Endodermal cell (in vitro differentiated cells): ENCODE measurements around the gene CYP2A7. TPM values are rescaled to one million over a fixed set of nuclear protein-coding genes. Genes with fewer than 3 reads are reported as not detected.
"Not testable (repeated sequence)": the region's sequence is repeated elsewhere in the genome, so short reads cannot be mapped to it uniquely, and the experiment has no call there.

ENCODE experiments used
- DNase-seq: peaks from one replicate; pipeline ENCODE4 v3.0.0-alpha.2; 2017
- H3K27ac ChIP-seq: 2 replicates; pipeline ENCODE4 v1.5.1; 2013; ENCODE audit warnings: mild to moderate bottlenecking, low read depth, low read length, moderate library complexity
- H3K27me3 ChIP-seq: 2 replicates; pipeline ENCODE4 v1.6.1; 2013; ENCODE audit warnings: mild to moderate bottlenecking, low read length, moderate library complexity; ENCODE audit not compliant: insufficient read depth, control insufficient read depth, poor library complexity, severe bottlenecking
- H3K36me3 ChIP-seq: 2 replicates; pipeline ENCODE4 v1.7.0; 2013; ENCODE audit warnings: mild to moderate bottlenecking, low read length, moderate library complexity; ENCODE audit not compliant: control insufficient read depth, insufficient read depth
- H3K4me1 ChIP-seq: one replicate; pipeline ENCODE4 v1.7.0; 2013; ENCODE audit warnings: low read length; ENCODE audit not compliant: control insufficient read depth, insufficient read depth
- H3K4me3 ChIP-seq: 2 replicates; pipeline ENCODE4 v1.5.1; 2013; ENCODE audit warnings: mild to moderate bottlenecking, low read length, moderate library complexity
- H3K9ac ChIP-seq: 2 replicates; pipeline ENCODE4 v1.6.1; 2013; ENCODE audit warnings: mild to moderate bottlenecking, low read length, moderate library complexity; ENCODE audit not compliant: poor library complexity, severe bottlenecking; ENCODE audit errors: extremely low read depth
- H3K9me3 ChIP-seq: 2 replicates; pipeline ENCODE4 v1.6.1; 2013; ENCODE audit warnings: mild to moderate bottlenecking, low read length, moderate library complexity; ENCODE audit not compliant: control insufficient read depth
- H3K27ac Mint-ChIP-seq: 2 replicates; pipeline ENCODE4 v1.8.0; 2020; ENCODE audit warnings: mixed read lengths
- H3K27me3 Mint-ChIP-seq: 2 replicates; pipeline ENCODE4 v1.8.0; 2021; ENCODE audit warnings: mild to moderate bottlenecking, mixed read lengths; ENCODE audit not compliant: insufficient read depth
- H3K36me3 Mint-ChIP-seq: 2 replicates; pipeline ENCODE4 v1.8.0; 2020; ENCODE audit warnings: low read depth, mixed read lengths
- H3K4me1 Mint-ChIP-seq: 2 replicates; pipeline ENCODE4 v1.8.0; 2020; ENCODE audit warnings: mixed read lengths
- H3K4me3 Mint-ChIP-seq: 2 replicates; pipeline ENCODE4 v1.8.0; 2020; ENCODE audit warnings: mild to moderate bottlenecking, moderate library complexity, mixed read lengths
- H3K9me3 Mint-ChIP-seq: 2 replicates; pipeline ENCODE4 v1.8.0; 2020; ENCODE audit warnings: mild to moderate bottlenecking, mixed read lengths
- CTCF ChIP-seq: fragments of 200-600 bp; sonication (generic); conservative IDR thresholded peaks from 2 replicates; pipeline ENCODE4 v1.5.0; 2021; ENCODE audit warnings: antibody characterized with exemption, mild to moderate bottlenecking
- WGBS, 2 experiments: methylation state at CpG; one replicate each; pipeline versions ENCODE4 v1.1.5 to v1.1.7; 2013; ENCODE audit warnings: missing lambda C conversion rate in 2 of 2, mixed read lengths in 1 of 2; ENCODE audit not compliant: insufficient coverage in 1 of 2, insufficient read length in 1 of 2; 5-methylcytosine and 5-hydroxymethylcytosine counted together
- total RNA-seq, 2 donors: library from RNA; stranded (reverse); fragmentation: NEBNext Ultra II Directional in 1 of 2; extraction: Animal tissue kit (Norgen Biotek cat#: 25700) in 1 of 2; gene quantifications; 2 replicates in 1 of 2; 3 replicates in 1 of 2; pipeline ENCODE4 v1.2.1, GENCODE V29; 2021

The CYP2A7 gene
- total RNA-seq, 2 donors from 2014 or later: not detected

- peak; percentile 78 for DNase-seq
- H3K9ac ChIP-seq, H3K27ac ChIP-seq, H3K9me3 Mint-ChIP-seq, H3K36me3 ChIP-seq, H3K9me3 ChIP-seq, H3K36me3 Mint-ChIP-seq, H3K4me1 ChIP-seq, H3K4me1 Mint-ChIP-seq, H3K4me3 ChIP-seq, H3K27ac Mint-ChIP-seq: not testable (repeated sequence)
- WGBS, 2 experiments: 46 to 52% methylated on average over 8 to 13 of the region's 23 CpGs
- peak overlapping the region; percentile 24 for H3K4me3 Mint-ChIP-seq
- peaks cover 37% of the 10 kb centered on the region for H3K27me3 ChIP-seq
- peaks cover 94% of the 10 kb centered on the region for H3K27me3 Mint-ChIP-seq
Measured at GRCh38 chr19:40875526-40875951, 6.5 kb downstream of the CYP2A7 start.

GRCh38 chr19:40874874-40875273 lies 7.2 kb downstream of the CYP2A7 start:
- WGBS, 2 experiments: 67 to 91% methylated on average over 1 of the region's 4 CpGs
- H3K4me3 ChIP-seq, H3K27ac ChIP-seq, H3K9ac ChIP-seq, H3K27ac Mint-ChIP-seq, H3K36me3 ChIP-seq, DNase-seq, H3K4me3 Mint-ChIP-seq, H3K9me3 ChIP-seq, H3K4me1 ChIP-seq, H3K36me3 Mint-ChIP-seq, H3K4me1 Mint-ChIP-seq, H3K9me3 Mint-ChIP-seq: not testable (repeated sequence)
- peaks cover 31% of the 10 kb centered on the region for H3K27me3 ChIP-seq
- H3K27me3 Mint-ChIP-seq: peaks cover 94% of the 10 kb centered on the region

DNA sequence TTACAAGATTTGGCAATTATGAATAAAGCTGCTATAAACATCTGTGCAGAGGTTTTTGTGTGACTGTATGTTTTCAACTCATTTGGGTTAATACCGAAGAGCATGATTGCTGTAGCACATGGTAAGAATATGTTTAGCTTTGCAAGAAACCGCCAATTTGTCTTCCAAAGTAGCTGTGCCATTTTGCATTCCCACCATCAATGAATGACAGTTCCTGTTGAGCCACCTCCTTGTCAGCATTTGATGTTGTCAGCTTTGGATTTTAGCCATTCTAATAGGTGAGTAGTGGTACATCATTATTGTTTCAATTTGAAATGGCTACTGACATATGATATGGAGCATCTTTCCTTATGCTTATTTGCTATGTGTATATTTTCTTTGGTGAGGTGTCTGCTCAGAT lies 8.2 kb downstream of the CYP2A7 start:
- H3K27ac ChIP-seq, H3K9ac ChIP-seq, H3K9me3 ChIP-seq, DNase-seq, H3K4me3 ChIP-seq, H3K4me1 Mint-ChIP-seq, H3K9me3 Mint-ChIP-seq, H3K4me3 Mint-ChIP-seq, H3K36me3 ChIP-seq, H3K27ac Mint-ChIP-seq, H3K4me1 ChIP-seq, H3K36me3 Mint-ChIP-seq: not testable (repeated sequence)
- 86 to 92% methylated on average over 2 of the region's 2 CpGs for WGBS, 2 experiments
- peaks cover 23% of the 10 kb centered on the region for H3K27me3 ChIP-seq
- peaks cover 87% of the 10 kb centered on the region for H3K27me3 Mint-ChIP-seq

DNA sequence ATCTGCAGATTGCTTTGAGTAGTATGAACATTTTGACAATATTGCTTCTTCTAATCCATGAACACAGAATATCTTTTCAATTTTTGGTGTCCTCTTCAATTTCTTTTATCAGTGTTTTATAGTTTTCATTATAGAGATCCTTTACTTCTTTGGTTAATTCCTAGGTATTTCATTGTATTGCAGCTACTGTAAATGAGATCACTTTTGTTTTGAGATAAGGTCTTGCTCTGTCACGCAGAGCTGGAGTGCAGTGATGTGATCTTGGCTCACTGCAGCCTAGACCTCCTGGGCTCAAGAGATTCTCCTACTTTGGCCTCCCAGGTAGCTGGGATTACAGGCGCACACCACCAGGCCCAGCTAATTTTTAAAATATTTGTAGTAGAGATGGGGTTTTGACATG lies 9.8 kb downstream of the CYP2A7 start:
- Histone ChIP-seq H3K9me3 (peaks cover 8% of the 10 kb centered on the region), H3K36me3 (no peaks in the 10 kb centered on the region), H3K27me3 (peaks cover 13% of the 10 kb centered on the region), H3K4me1 (no peaks in the 10 kb centered on the region), H3K9ac (no peak overlapping the region), H3K27ac (no peak overlapping the region), H3K4me3 (no peak overlapping the region)
- TF ChIP-seq CTCF: no peak
- no peak for DNase-seq
- WGBS, 2 experiments: 90 to 100% methylated on average over 2 of the region's 2 CpGs
- peaks cover 83% of the 10 kb centered on the region for H3K27me3 Mint-ChIP-seq
- H3K27ac Mint-ChIP-seq: no peak overlapping the region
- H3K36me3 Mint-ChIP-seq: no peaks in the 10 kb centered on the region
- no peak overlapping the region for H3K4me3 Mint-ChIP-seq
- peaks cover 4% of the 10 kb centered on the region for H3K9me3 Mint-ChIP-seq
- H3K4me1 Mint-ChIP-seq: no peaks in the 10 kb centered on the region
